Forelimb muscle (tissue), 1 donor: ENCODE data around the gene ERLEC1. TPM values are rescaled to one million over a fixed set of nuclear protein-coding genes. Genes with fewer than 3 reads are reported as not detected.

Experiments used
- polyA plus RNA-seq: library from polyadenylated mRNA; unstranded; fragments of 120-200 nt; gene quantifications from one replicate; pipeline ENCODE4 v1.2.1, GENCODE V29; 2013; ENCODE audit not compliant: insufficient read length

Gene ERLEC1
- polyA plus RNA-seq, 1 donor, result 40.4 TPM

Other genes with a start within 250 kb of the ERLEC1 start
- 1.9 TPM for gene CHAC2, start 19.2 kb upstream of the ERLEC1 start, polyA plus RNA-seq
- 14.6 TPM for gene ASB3, start 91 bp upstream of the ERLEC1 start, polyA plus RNA-seq
- gene GPR75, start 72.9 kb downstream of the ERLEC1 start, polyA plus RNA-seq, result 1.5 TPM
- gene PSME4, start 183.9 kb downstream of the ERLEC1 start, polyA plus RNA-seq, result 38.3 TPM